Measurements from ENCODE around the gene KCNB1.

GRCh38 chr20:49372095-49372734, 110.3 kb downstream of the KCNB1 start:
- TF ChIP-seq CTCF (IDR thresholded peaks at IDR 0.05) (no peak), POLR2A (IDR thresholded peaks at IDR 0.05) (no peak)
